OCI-LY3 (cell line): ENCODE measurements around the gene NARF.

Source experiments
- H2AFZ ChIP-seq: fragments of 200-600, 300-600 bp; shearing (Covaris generic); 2 replicates; pipeline ENCODE4 v1.6.0; 2014; ENCODE audit warnings: antibody characterized with exemption, low read depth, low read length
- H3K27ac ChIP-seq: fragments of 200-600, 300-600 bp; sonication (generic); 2 replicates; pipeline ENCODE4 v1.5.1; 2014; ENCODE audit warnings: mild to moderate bottlenecking, low read length, moderate library complexity, mixed read lengths
- H3K27me3 ChIP-seq: fragments of 200-600, 300-600 bp; sonication (generic); 2 replicates; pipeline ENCODE4 v1.6.1; 2014; ENCODE audit warnings: low read depth, low read length, mixed read lengths
- H3K36me3 ChIP-seq: fragments of 200-600, 300-600 bp; sonication (generic); replicated peaks from 2 replicates; pipeline ENCODE3; 2014; ENCODE audit warnings: low read depth, low read length, mixed read lengths
- H3K4me1 ChIP-seq: fragments of 300-600, 200-600 bp; sonication (generic); 2 replicates; pipeline ENCODE4 v1.6.1; 2014; ENCODE audit warnings: low read length, mixed read lengths
- H3K4me2 ChIP-seq: fragments of 200-600, 300-600 bp; sonication (generic); 2 replicates; pipeline ENCODE4 v1.6.1; 2014; ENCODE audit warnings: low read length, mixed read lengths
- H3K4me3 ChIP-seq: fragments of 300-600, 200-600 bp; sonication (generic); 2 replicates; pipeline ENCODE4 v1.5.1; 2014; ENCODE audit warnings: antibody characterized with exemption, mild to moderate bottlenecking, low read length, moderate library complexity
- H3K79me2 ChIP-seq: fragments of 300-600, 200-600 bp; shearing (Covaris generic); 2 replicates; pipeline ENCODE4 v1.6.1; 2014; ENCODE audit warnings: mild to moderate bottlenecking, low read length, mixed read lengths
- H3K9ac ChIP-seq: fragments of 300-600, 200-600 bp; shearing (Covaris generic); 2 replicates; pipeline ENCODE4 v1.6.0; 2014; ENCODE audit warnings: mild to moderate bottlenecking, low read length, moderate library complexity
- H3K9me3 ChIP-seq: fragments of 200-600, 300-600 bp; shearing (Covaris generic); 2 replicates; pipeline ENCODE4 v1.6.1; 2014; ENCODE audit warnings: low read length, mixed read lengths; ENCODE audit not compliant: insufficient read depth
- H4K20me1 ChIP-seq: fragments of 200-600, 300-600 bp; sonication (generic); 2 replicates; pipeline ENCODE4 v1.6.1; 2016; ENCODE audit warnings: low read length, mixed read lengths; ENCODE audit not compliant: insufficient read depth
- EZH2phosphoT487 ChIP-seq: fragments of 200-600 bp; shearing (Covaris generic); IDR thresholded peaks from 2 replicates; pipeline ENCODE4 v1.6.1; 2018; ENCODE audit warnings: antibody characterized with exemption, mixed run types, low read depth
- TF ChIP-seq, protein P1 (sequence below): fragments of 200-600, 300-600 bp; sonication (generic); IDR thresholded peaks from 2 replicates; pipeline ENCODE4 v1.5.1; 2014; ENCODE audit warnings: antibody characterized with exemption, low read length, low read depth

Gene NARF

DNA sequence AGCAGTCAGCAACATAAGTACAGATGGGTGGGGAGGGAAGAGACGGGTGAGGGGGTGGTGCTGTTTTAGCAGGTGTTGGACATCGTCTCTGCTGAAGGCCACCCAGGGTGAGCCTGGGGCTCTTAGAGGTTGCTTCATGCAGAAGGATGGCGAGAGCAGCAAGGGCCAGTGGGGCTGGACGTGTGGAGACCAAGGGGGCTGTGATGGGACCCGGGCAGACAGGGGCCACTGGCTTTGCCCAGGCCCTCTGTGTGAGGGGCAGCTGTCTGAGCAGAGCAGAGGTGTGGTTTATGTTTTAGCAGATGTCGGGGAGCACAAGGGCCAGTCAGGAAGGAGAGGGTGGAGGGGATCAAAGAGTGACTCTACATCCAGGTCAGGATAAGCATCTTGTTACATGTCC lies 4.8 kb downstream of the NARF start:
- H3K9me3 ChIP-seq: no peaks in the 10 kb centered on the region
- no peak overlapping the region for H3K4me2 ChIP-seq
- peaks cover 3% of the 10 kb centered on the region; the same call in 1 of the 2 replicates for H4K20me1 ChIP-seq
- peaks cover 9% of the 10 kb centered on the region for H3K79me2 ChIP-seq
- H3K9ac ChIP-seq: no peak overlapping the region
- H2AFZ ChIP-seq: no peak overlapping the region
- peaks cover 19% of the 10 kb centered on the region for H3K36me3 ChIP-seq
- no peak overlapping the region for H3K27ac ChIP-seq
- no peaks in the 10 kb centered on the region for H3K4me1 ChIP-seq
- no peaks in the 10 kb centered on the region for H3K27me3 ChIP-seq
- no peak overlapping the region for H3K4me3 ChIP-seq
- TF ChIP-seq, protein P1, sequence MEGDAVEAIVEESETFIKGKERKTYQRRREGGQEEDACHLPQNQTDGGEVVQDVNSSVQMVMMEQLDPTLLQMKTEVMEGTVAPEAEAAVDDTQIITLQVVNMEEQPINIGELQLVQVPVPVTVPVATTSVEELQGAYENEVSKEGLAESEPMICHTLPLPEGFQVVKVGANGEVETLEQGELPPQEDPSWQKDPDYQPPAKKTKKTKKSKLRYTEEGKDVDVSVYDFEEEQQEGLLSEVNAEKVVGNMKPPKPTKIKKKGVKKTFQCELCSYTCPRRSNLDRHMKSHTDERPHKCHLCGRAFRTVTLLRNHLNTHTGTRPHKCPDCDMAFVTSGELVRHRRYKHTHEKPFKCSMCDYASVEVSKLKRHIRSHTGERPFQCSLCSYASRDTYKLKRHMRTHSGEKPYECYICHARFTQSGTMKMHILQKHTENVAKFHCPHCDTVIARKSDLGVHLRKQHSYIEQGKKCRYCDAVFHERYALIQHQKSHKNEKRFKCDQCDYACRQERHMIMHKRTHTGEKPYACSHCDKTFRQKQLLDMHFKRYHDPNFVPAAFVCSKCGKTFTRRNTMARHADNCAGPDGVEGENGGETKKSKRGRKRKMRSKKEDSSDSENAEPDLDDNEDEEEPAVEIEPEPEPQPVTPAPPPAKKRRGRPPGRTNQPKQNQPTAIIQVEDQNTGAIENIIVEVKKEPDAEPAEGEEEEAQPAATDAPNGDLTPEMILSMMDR: no peak
- no peak for TF ChIP-seq EZH2phosphoT487

DNA sequence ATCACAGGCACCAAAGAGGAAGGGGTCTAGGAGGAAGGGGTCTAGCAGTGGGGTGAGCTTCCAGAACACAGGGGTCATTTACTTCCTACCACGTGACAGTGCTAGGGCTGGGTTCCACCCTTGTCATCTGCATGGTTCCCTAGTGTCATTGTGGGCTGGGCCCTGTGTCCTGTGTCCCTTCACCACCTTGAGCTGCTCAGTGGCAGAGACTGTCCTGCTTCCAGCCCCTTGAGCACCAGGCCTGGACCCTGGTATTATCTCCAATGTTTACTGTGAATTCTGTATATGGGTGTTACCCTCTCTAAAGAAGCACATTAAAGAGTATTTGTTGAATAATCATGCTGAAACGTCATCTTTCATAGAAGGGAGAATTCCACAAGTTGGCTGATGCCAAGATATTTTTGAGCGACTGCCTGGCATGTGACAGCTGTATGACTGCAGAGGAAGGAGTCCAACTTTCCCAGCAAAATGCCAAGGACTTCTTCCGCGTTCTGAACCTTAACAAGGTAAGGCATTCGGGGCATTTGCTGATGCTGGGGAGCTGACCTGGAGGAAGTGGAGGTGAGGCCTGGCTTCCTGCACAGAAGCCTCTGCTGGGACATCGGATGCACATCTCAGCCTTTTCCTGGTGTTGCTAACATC lies 5.5 kb downstream of the NARF start:
- Histone ChIP-seq H2AFZ (no peak overlapping the region), H3K36me3 (peaks cover 26% of the 10 kb centered on the region)

GRCh38 chr17:82464567-82464929 lies 6.0 kb downstream of the NARF start:
- TF ChIP-seq, protein P1: no peak
- no peak for TF ChIP-seq EZH2phosphoT487
- H4K20me1 ChIP-seq: no peaks in the 10 kb centered on the region
- H3K36me3 ChIP-seq: peaks cover 30% of the 10 kb centered on the region
- no peaks in the 10 kb centered on the region for H3K79me2 ChIP-seq
- H3K9ac ChIP-seq: no peak overlapping the region
- H3K27me3 ChIP-seq: no peaks in the 10 kb centered on the region
- no peaks in the 10 kb centered on the region for H3K9me3 ChIP-seq
- no peak overlapping the region for H2AFZ ChIP-seq
- H3K27ac ChIP-seq: no peak overlapping the region
- H3K4me2 ChIP-seq: no peak overlapping the region
- H3K4me1 ChIP-seq: no peaks in the 10 kb centered on the region
- H3K4me3 ChIP-seq: no peak overlapping the region

More for the DNA sequence above, 5.5 kb downstream of the NARF start:
- no peak overlapping the region for H3K4me2 ChIP-seq
- no peaks in the 10 kb centered on the region for H3K4me1 ChIP-seq
- peaks cover 4% of the 10 kb centered on the region for H3K79me2 ChIP-seq
- no peak overlapping the region for H3K27ac ChIP-seq
- peaks cover 3% of the 10 kb centered on the region; the same call in 1 of the 2 replicates for H4K20me1 ChIP-seq
- no peak for TF ChIP-seq EZH2phosphoT487
- TF ChIP-seq, protein P1: no peak
- H3K9me3 ChIP-seq: no peaks in the 10 kb centered on the region
- H3K4me3 ChIP-seq: no peak overlapping the region
- no peak overlapping the region for H3K9ac ChIP-seq
- no peaks in the 10 kb centered on the region for H3K27me3 ChIP-seq

GRCh38 chr17:82465023-82465603 lies 6.6 kb downstream of the NARF start:
- H3K9ac ChIP-seq: no peak overlapping the region
- peaks cover 34% of the 10 kb centered on the region for H3K36me3 ChIP-seq
- no peaks in the 10 kb centered on the region for H4K20me1 ChIP-seq
- no peak overlapping the region for H3K4me3 ChIP-seq
- H3K4me1 ChIP-seq: no peaks in the 10 kb centered on the region
- H2AFZ ChIP-seq: no peak overlapping the region
- no peak overlapping the region for H3K27ac ChIP-seq
- no peaks in the 10 kb centered on the region for H3K27me3 ChIP-seq
- H3K9me3 ChIP-seq: no peaks in the 10 kb centered on the region
- TF ChIP-seq, protein P1: no peak
- no peak for TF ChIP-seq EZH2phosphoT487
- no peak overlapping the region for H3K4me2 ChIP-seq
- no peaks in the 10 kb centered on the region for H3K79me2 ChIP-seq
